ENCODE results near the gene DPP6.
"Not testable (repeated sequence)": the region's sequence is repeated elsewhere in the genome, so short reads cannot be mapped to it uniquely, and the experiment has no call there.

DPP6 gene

GRCh38 chr7:154666768-154667167 lies 614.6 kb downstream of the DPP6 start:
- DNase-seq (ENCODE audit: low read depth) = no peak

- no peak for DNase-seq (ENCODE audit: low read depth)
These were observed 620.6 kb downstream of the DPP6 start for GRCh38 chr7:154672659-154673415.

GRCh38 chr7:154674191-154674590 lies 622.0 kb downstream of the DPP6 start:
- DNase-seq (ENCODE audit: low read depth) = no peak

GRCh38 chr7:154675560-154675959 lies 623.4 kb downstream of the DPP6 start:
- DNase-seq (ENCODE audit: low read depth) = no peak

- not testable (repeated sequence) for DNase-seq (ENCODE audit: low read depth)
These were observed 623.8 kb downstream of the DPP6 start for GRCh38 chr7:154676033-154676421.

GRCh38 chr7:154676422-154677073 lies 624.4 kb downstream of the DPP6 start:
- no peak for DNase-seq (ENCODE audit: low read depth)

GRCh38 chr7:154677454-154677853 lies 625.3 kb downstream of the DPP6 start:
- no peak for DNase-seq (ENCODE audit: low read depth)

GRCh38 chr7:154678001-154678550 lies 625.9 kb downstream of the DPP6 start:
- DNase-seq (ENCODE audit: low read depth) = not testable (repeated sequence)

GRCh38 chr7:154679379-154680053 lies 627.3 kb downstream of the DPP6 start:
- no peak for DNase-seq (ENCODE audit: low read depth)

- no peak for DNase-seq (ENCODE audit: low read depth)
These were observed 628.9 kb downstream of the DPP6 start for GRCh38 chr7:154680894-154681659.

GRCh38 chr7:154682003-154682402 lies 629.8 kb downstream of the DPP6 start:
- DNase-seq (ENCODE audit: low read depth) = no peak

- DNase-seq (ENCODE audit: low read depth) = no peak
These were observed 632.7 kb downstream of the DPP6 start for GRCh38 chr7:154684666-154685563.

- DNase-seq (ENCODE audit: low read depth) = no peak
These were observed 633.3 kb downstream of the DPP6 start for GRCh38 chr7:154685564-154685901.

GRCh38 chr7:154686305-154686704 lies 634.1 kb downstream of the DPP6 start:
- DNase-seq (ENCODE audit: low read depth) = no peak

GRCh38 chr7:154688952-154689351 lies 636.8 kb downstream of the DPP6 start:
- DNase-seq (ENCODE audit: low read depth) = no peak

GRCh38 chr7:154690411-154690810 lies 638.2 kb downstream of the DPP6 start:
- DNase-seq (ENCODE audit: low read depth) = no peak

- no peak for DNase-seq (ENCODE audit: low read depth)
These were observed 641.5 kb downstream of the DPP6 start for GRCh38 chr7:154693661-154694060.

- no peak for DNase-seq (ENCODE audit: low read depth)
These were observed 643.6 kb downstream of the DPP6 start for GRCh38 chr7:154695836-154696235.

- DNase-seq (ENCODE audit: low read depth) = no peak
These were observed 644.4 kb downstream of the DPP6 start for GRCh38 chr7:154696556-154696955.

GRCh38 chr7:154698726-154699291 lies 646.6 kb downstream of the DPP6 start:
- no peak for DNase-seq (ENCODE audit: low read depth)

GRCh38 chr7:154699417-154699816 lies 647.2 kb downstream of the DPP6 start:
- DNase-seq (ENCODE audit: low read depth) = peak; percentile 17
